ENCODE measurements around the gene ALOXE3.

Gene ALOXE3

DNA sequence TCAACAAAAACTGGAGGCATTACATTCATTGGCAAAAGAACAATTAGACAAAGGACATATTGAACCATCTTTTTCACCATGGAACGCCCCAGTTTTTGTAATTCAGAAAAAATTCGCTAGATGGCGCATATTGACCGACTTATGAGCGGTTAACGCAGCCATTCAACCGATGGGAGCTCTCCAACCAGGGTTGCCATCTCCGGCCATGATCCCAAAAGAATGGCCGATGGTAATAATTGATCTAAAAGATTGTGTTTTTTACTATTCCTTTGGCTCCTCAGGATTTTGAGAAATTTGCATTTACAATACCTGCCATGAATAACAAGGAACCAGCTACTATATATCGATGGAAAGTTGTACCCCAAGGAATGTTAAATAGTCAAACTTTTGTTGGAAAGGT lies 58.0 kb downstream of the ALOXE3 start:
- H3K9me3 ChIP-seq (ENCODE audit: insufficient read depth, low read depth, low read length), result no peaks in the 10 kb centered on the region
- H3K14ac ChIP-seq (ENCODE audit: low read length), result no peak overlapping the region
- no peak overlapping the region for H3K4me2 ChIP-seq (ENCODE audit: low read length)
- no peak overlapping the region for H3K9ac ChIP-seq (ENCODE audit: low read length)
- peaks cover 3% of the 10 kb centered on the region for H3K79me1 ChIP-seq (ENCODE audit: low read length)
- no peak overlapping the region for H2AFZ ChIP-seq (ENCODE audit: insufficient read depth, low read length, poor library complexity)
- no peak overlapping the region for H3K4me3 ChIP-seq (ENCODE audit: low read depth, low read length)
- H3K27ac ChIP-seq (ENCODE audit: low read depth, low read length), result no peak overlapping the region
- DNase-seq, result peak; percentile 54 to 97
- no peak overlapping the region for H2BK5ac ChIP-seq (ENCODE audit: low read depth, low read length, poor library complexity)
- no CpG with 5 or more reads among the region's 10 CpGs for WGBS (ENCODE audit: extremely low coverage, insufficient coverage, insufficient read length)
- no peak overlapping the region for H2AK5ac ChIP-seq (ENCODE audit: low read length)
- no peaks in the 10 kb centered on the region for H3K36me3 ChIP-seq (ENCODE audit: control insufficient read depth in 1 of 2, insufficient read depth in 2 of 2, low read length in 2 of 2)
- H4K91ac ChIP-seq (ENCODE audit: low read depth, low read length), result no peak overlapping the region
- H3K79me2 ChIP-seq (ENCODE audit: control insufficient read depth, insufficient read depth, low read length, poor library complexity), result no peaks in the 10 kb centered on the region
- no peak overlapping the region for H3K18ac ChIP-seq (ENCODE audit: low read length)
- H2BK12ac ChIP-seq (ENCODE audit: low read length), result no peak overlapping the region
- no peak overlapping the region for H4K12ac ChIP-seq (ENCODE audit: low read depth, low read length)
- H3K4ac ChIP-seq (ENCODE audit: low read depth, low read length), result no peak overlapping the region
- H4K8ac ChIP-seq (ENCODE audit: low read depth, low read length), result no peak overlapping the region
- peaks cover 0 to 3% of the 10 kb centered on the region in 2 experiments for H3K4me1 ChIP-seq (ENCODE audit: control insufficient read depth in 1 of 2, insufficient read depth in 2 of 2, low read length in 2 of 2)
- peaks cover 17% of the 10 kb centered on the region for H3K27me3 ChIP-seq (ENCODE audit: insufficient read depth, low read length)
- H2BK120ac ChIP-seq (ENCODE audit: insufficient read depth, low read length, poor library complexity), result no peak overlapping the region
- H3K23ac ChIP-seq (ENCODE audit: low read length), result no peak overlapping the region

DNA sequence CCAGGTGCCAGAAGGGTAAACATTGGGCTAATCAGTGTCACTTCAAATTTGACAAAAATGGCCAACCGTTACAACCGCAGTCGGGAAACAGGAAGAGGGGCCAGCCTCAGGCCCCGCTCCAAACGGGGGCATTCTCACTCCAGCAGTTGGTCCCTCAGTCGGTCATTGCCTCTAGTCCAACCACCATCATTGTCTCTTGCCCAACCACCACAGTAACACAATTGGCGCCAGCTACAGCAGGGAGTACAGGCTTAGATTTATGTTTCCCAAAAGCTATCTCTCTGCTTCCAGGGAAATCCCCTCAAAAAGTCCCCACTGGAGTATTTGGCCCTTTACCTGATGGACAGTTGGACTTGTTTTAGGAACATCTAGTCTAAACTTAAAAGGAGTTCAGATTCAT lies 59.2 kb downstream of the ALOXE3 start:
- no peak overlapping the region for H3K4me3 ChIP-seq (ENCODE audit: low read depth, low read length)
- WGBS (ENCODE audit: extremely low coverage, insufficient coverage, insufficient read length), result no CpG with 5 or more reads among the region's 7 CpGs
- H3K4ac ChIP-seq (ENCODE audit: low read depth, low read length), result no peak overlapping the region

DNA sequence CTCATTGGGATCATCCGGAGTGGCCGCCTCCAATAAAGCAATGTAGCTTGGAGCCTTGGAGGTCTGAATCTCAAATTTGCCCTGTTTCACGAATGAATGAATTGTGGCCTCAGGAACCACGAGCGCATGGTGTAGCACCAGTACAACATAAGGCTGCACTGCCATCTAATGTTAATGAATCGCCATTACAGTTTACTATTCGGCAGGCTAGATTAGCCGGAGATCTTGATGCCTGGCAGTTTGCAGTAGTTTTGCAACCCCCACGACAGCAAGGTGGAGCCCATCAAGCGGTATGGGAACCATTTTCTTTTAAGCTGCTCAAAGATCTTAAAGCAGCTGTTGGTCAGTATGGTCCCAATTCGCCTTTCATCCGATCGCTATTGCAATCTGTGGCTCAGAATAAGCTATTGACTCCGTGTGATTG lies 60.6 kb downstream of the ALOXE3 start:
- no peak overlapping the region for H4K12ac ChIP-seq (ENCODE audit: low read depth, low read length)
- no peak overlapping the region for H3K27ac ChIP-seq (ENCODE audit: low read depth, low read length)

More for the DNA sequence above, 59.2 kb downstream of the ALOXE3 start:
- DNase-seq, result no peak
- Histone ChIP-seq H3K14ac (ENCODE audit: low read length) (no peak overlapping the region), H3K4me1 (ENCODE audit: control insufficient read depth in 1 of 2, insufficient read depth in 2 of 2, low read length in 2 of 2) (peaks cover 0 to 3% of the 10 kb centered on the region in 2 experiments), H2BK12ac (ENCODE audit: low read length) (no peak overlapping the region), H3K79me1 (ENCODE audit: low read length) (peaks cover 3% of the 10 kb centered on the region), H3K23ac (ENCODE audit: low read length) (no peak overlapping the region), H3K27ac (ENCODE audit: low read depth, low read length) (no peak overlapping the region), H2BK5ac (ENCODE audit: low read depth, low read length, poor library complexity) (no peak overlapping the region), H3K79me2 (ENCODE audit: control insufficient read depth, insufficient read depth, low read length, poor library complexity) (no peaks in the 10 kb centered on the region), H2AFZ (ENCODE audit: insufficient read depth, low read length, poor library complexity) (no peak overlapping the region), H3K9ac (ENCODE audit: low read length) (peak overlapping the region; percentile 31), H2AK5ac (ENCODE audit: low read length) (no peak overlapping the region), H3K36me3 (ENCODE audit: control insufficient read depth in 1 of 2, insufficient read depth in 2 of 2, low read length in 2 of 2) (no peaks in the 10 kb centered on the region), H4K8ac (ENCODE audit: low read depth, low read length) (no peak overlapping the region), H4K91ac (ENCODE audit: low read depth, low read length) (no peak overlapping the region), H3K18ac (ENCODE audit: low read length) (no peak overlapping the region), H4K12ac (ENCODE audit: low read depth, low read length) (no peak overlapping the region), H2BK120ac (ENCODE audit: insufficient read depth, low read length, poor library complexity) (no peak overlapping the region), H3K4me2 (ENCODE audit: low read length) (no peak overlapping the region), H3K9me3 (ENCODE audit: insufficient read depth, low read depth, low read length) (no peaks in the 10 kb centered on the region), H3K27me3 (ENCODE audit: insufficient read depth, low read length) (peaks cover 16% of the 10 kb centered on the region)

DNA sequence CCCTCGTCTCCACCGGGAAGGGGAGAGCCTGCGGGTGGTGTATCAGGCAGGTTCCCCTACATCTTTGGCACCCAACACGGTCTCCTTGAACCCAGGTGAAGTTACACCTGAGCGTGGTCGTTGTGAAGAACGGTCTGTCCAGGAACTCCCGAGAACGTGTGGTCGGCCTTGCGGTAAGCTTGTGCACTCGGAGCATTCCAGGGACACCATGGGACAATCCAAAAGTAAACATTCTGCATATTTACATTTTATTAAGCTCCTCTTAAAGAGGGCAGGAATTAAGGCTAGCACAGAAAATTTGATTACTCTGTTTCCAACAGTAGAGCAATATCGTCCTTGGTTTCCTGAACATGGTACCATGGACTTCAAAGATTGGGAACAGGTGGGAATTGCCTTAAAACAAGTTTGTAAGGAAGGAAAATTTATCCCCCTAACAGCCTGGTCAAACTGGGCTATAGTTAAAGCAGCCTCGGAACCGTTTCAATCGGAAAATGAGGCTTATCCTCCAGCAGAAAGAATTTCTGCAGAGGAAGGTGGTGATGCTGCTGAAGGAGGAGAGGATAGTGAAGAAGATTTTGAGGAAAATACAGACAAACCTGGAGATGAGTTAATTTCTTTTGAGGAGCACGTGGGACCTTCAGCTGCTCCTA lies 61.2 kb downstream of the ALOXE3 start:
- peaks cover 0 to 3% of the 10 kb centered on the region in 2 experiments for H3K4me1 ChIP-seq (ENCODE audit: control insufficient read depth in 1 of 2, insufficient read depth in 2 of 2, low read length in 2 of 2)
- no peak overlapping the region for H2BK12ac ChIP-seq (ENCODE audit: low read length)
- no peak for DNase-seq
- no peak overlapping the region for H3K27ac ChIP-seq (ENCODE audit: low read depth, low read length)
- H2BK120ac ChIP-seq (ENCODE audit: insufficient read depth, low read length, poor library complexity), result no peak overlapping the region
- no peak overlapping the region for H4K12ac ChIP-seq (ENCODE audit: low read depth, low read length)
- H2AK5ac ChIP-seq (ENCODE audit: low read length), result no peak overlapping the region
- H3K4ac ChIP-seq (ENCODE audit: low read depth, low read length), result no peak overlapping the region
- H3K9ac ChIP-seq (ENCODE audit: low read length), result no peak overlapping the region
- H3K79me2 ChIP-seq (ENCODE audit: control insufficient read depth, insufficient read depth, low read length, poor library complexity), result no peaks in the 10 kb centered on the region
- H3K18ac ChIP-seq (ENCODE audit: low read length), result no peak overlapping the region
- peaks cover 3% of the 10 kb centered on the region for H3K79me1 ChIP-seq (ENCODE audit: low read length)
- H3K9me3 ChIP-seq (ENCODE audit: insufficient read depth, low read depth, low read length), result no peaks in the 10 kb centered on the region
- no peak overlapping the region for H4K8ac ChIP-seq (ENCODE audit: low read depth, low read length)
- no peaks in the 10 kb centered on the region for H3K27me3 ChIP-seq (ENCODE audit: insufficient read depth, low read length)
- no peak overlapping the region for H3K4me3 ChIP-seq (ENCODE audit: low read depth, low read length)
- H3K14ac ChIP-seq (ENCODE audit: low read length), result no peak overlapping the region
- no peaks in the 10 kb centered on the region for H3K36me3 ChIP-seq (ENCODE audit: control insufficient read depth in 1 of 2, insufficient read depth in 2 of 2, low read length in 2 of 2)
- no CpG with 5 or more reads among the region's 17 CpGs for WGBS (ENCODE audit: extremely low coverage, insufficient coverage, insufficient read length)
- no peak overlapping the region for H3K4me2 ChIP-seq (ENCODE audit: low read length)
- no peak overlapping the region for H2BK5ac ChIP-seq (ENCODE audit: low read depth, low read length, poor library complexity)
- no peak overlapping the region for H3K23ac ChIP-seq (ENCODE audit: low read length)
- H2AFZ ChIP-seq (ENCODE audit: insufficient read depth, low read length, poor library complexity), result no peak overlapping the region
- H4K91ac ChIP-seq (ENCODE audit: low read depth, low read length), result no peak overlapping the region

More for the DNA sequence above, 60.6 kb downstream of the ALOXE3 start:
- Histone ChIP-seq H3K36me3 (ENCODE audit: control insufficient read depth in 1 of 2, insufficient read depth in 2 of 2, low read length in 2 of 2) (no peaks in the 10 kb centered on the region), H3K18ac (ENCODE audit: low read length) (no peak overlapping the region), H2AFZ (ENCODE audit: insufficient read depth, low read length, poor library complexity) (no peak overlapping the region), H3K79me2 (ENCODE audit: control insufficient read depth, insufficient read depth, low read length, poor library complexity) (no peaks in the 10 kb centered on the region), H4K8ac (ENCODE audit: low read depth, low read length) (no peak overlapping the region), H3K27me3 (ENCODE audit: insufficient read depth, low read length) (peaks cover 5% of the 10 kb centered on the region), H3K23ac (ENCODE audit: low read length) (no peak overlapping the region), H2BK120ac (ENCODE audit: insufficient read depth, low read length, poor library complexity) (no peak overlapping the region), H2BK5ac (ENCODE audit: low read depth, low read length, poor library complexity) (no peak overlapping the region), H3K9ac (ENCODE audit: low read length) (no peak overlapping the region), H3K9me3 (ENCODE audit: insufficient read depth, low read depth, low read length) (no peaks in the 10 kb centered on the region), H2BK12ac (ENCODE audit: low read length) (no peak overlapping the region), H3K14ac (ENCODE audit: low read length) (no peak overlapping the region), H2AK5ac (ENCODE audit: low read length) (no peak overlapping the region), H3K4me2 (ENCODE audit: low read length) (peak overlapping the region; percentile 12), H3K4me1 (ENCODE audit: control insufficient read depth in 1 of 2, insufficient read depth in 2 of 2, low read length in 2 of 2) (peaks cover 0 to 3% of the 10 kb centered on the region in 2 experiments), H3K4ac (ENCODE audit: low read depth, low read length) (no peak overlapping the region), H4K91ac (ENCODE audit: low read depth, low read length) (no peak overlapping the region), H3K4me3 (ENCODE audit: low read depth, low read length) (no peak overlapping the region), H3K79me1 (ENCODE audit: low read length) (peaks cover 3% of the 10 kb centered on the region)
- DNase-seq, result peak; percentile 45 to 95
- no CpG with 5 or more reads among the region's 14 CpGs for WGBS (ENCODE audit: extremely low coverage, insufficient coverage, insufficient read length)

Measured in trophoblast cell (in vitro differentiated cells and primary cell).